Esophagus (tissue), 2 donors: Measurements from ENCODE around the gene ENTPD6. TPM values are rescaled to one million over a fixed set of nuclear protein-coding genes. Genes with fewer than 3 reads are reported as not detected.

Experiments
- H3K27ac ChIP-seq, 2 donors: one replicate each; pipeline ENCODE4 v1.5.1; 2013; ENCODE audit warnings: low read depth in 2 of 2, mild to moderate bottlenecking in 2 of 2, inconsistent platforms in 1 of 2, low read length in 1 of 2, moderate library complexity in 1 of 2
- H3K27me3 ChIP-seq, 2 donors: one replicate each; pipeline ENCODE4 v1.6.1; 2013; ENCODE audit warnings: low read length in 2 of 2, control low read depth in 1 of 2, mild to moderate bottlenecking in 1 of 2; ENCODE audit not compliant: insufficient read depth in 2 of 2, control insufficient read depth in 1 of 2
- H3K36me3 ChIP-seq, 2 donors: one replicate each; pipeline ENCODE4 v1.6.1; 2013; ENCODE audit warnings: low read length in 1 of 2; ENCODE audit not compliant: control insufficient read depth in 2 of 2, insufficient read depth in 2 of 2
- H3K4me1 ChIP-seq, 2 donors: one replicate each; pipeline ENCODE4 v1.6.1; 2013; ENCODE audit warnings: low read length in 1 of 2; ENCODE audit not compliant: control insufficient read depth in 2 of 2, insufficient read depth in 2 of 2
- H3K4me3 ChIP-seq, 2 donors: one replicate each; pipeline ENCODE4 v1.5.1; 2013; ENCODE audit warnings: low read length in 2 of 2, mild to moderate bottlenecking in 2 of 2, low read depth in 1 of 2, moderate library complexity in 1 of 2
- H3K9me3 ChIP-seq, 2 donors: one replicate each; pipeline ENCODE4 v1.6.1; 2013; ENCODE audit warnings: mild to moderate bottlenecking in 2 of 2, low read depth in 1 of 2, low read length in 1 of 2, moderate library complexity in 1 of 2; ENCODE audit not compliant: control insufficient read depth in 2 of 2, insufficient read depth in 1 of 2
- WGBS, 2 donors: extraction: QIAGEN DNeasy Blood & Tissue Kit; methylation state at CpG; one replicate each; pipeline ENCODE4 v1.1.7; 2013; 5-methylcytosine and 5-hydroxymethylcytosine counted together
- polyA plus RNA-seq, 2 donors: library from polyadenylated mRNA; stranded (reverse); fragments of 200-250 nt; gene quantifications; one replicate each; pipeline ENCODE4 v1.2.3, GENCODE V29; 2013
- donor health status: healthy with polysubstance abuse.
- donor health status: Bipolar disorder and iron deficiency.

Gene ENTPD6
- polyA plus RNA-seq, 2 donors, result 26.4 to 38.5 TPM

GRCh38 chr20:25251558-25251957, 56.0 kb downstream of the ENTPD6 start:
- H3K36me3 ChIP-seq, result peaks cover 0 to 4% of the 10 kb centered on the region in 2 donors
- H3K27ac ChIP-seq, result peak overlapping the region in 1 of 2 donors; percentile 15
- H3K4me3 ChIP-seq, result no peak overlapping the region
- WGBS, 2 donors, result 58 to 61% methylated on average over 4 of the region's 4 CpGs
- H3K27me3 ChIP-seq, result no peaks in the 10 kb centered on the region
- peaks cover 9 to 18% of the 10 kb centered on the region in 2 donors for H3K4me1 ChIP-seq
- H3K9me3 ChIP-seq, result no peaks in the 10 kb centered on the region

- WGBS, 2 donors, result 64 to 77% methylated on average over 6 of the region's 6 CpGs
- no peaks in the 10 kb centered on the region for H3K9me3 ChIP-seq
- peak overlapping the region in 1 of 2 donors; percentile 57 for H3K27ac ChIP-seq
- peaks cover 0 to 4% of the 10 kb centered on the region in 2 donors for H3K36me3 ChIP-seq
- H3K4me3 ChIP-seq, result no peak overlapping the region
- H3K4me1 ChIP-seq, result peaks cover 9 to 13% of the 10 kb centered on the region in 2 donors
- no peaks in the 10 kb centered on the region for H3K27me3 ChIP-seq
Observed at GRCh38 chr20:25252230-25252651, 56.7 kb downstream of the ENTPD6 start.

- no peak overlapping the region for H3K4me3 ChIP-seq
- no peaks in the 10 kb centered on the region for H3K27me3 ChIP-seq
- peaks cover 0 to 4% of the 10 kb centered on the region in 2 donors for H3K36me3 ChIP-seq
- WGBS, 2 donors, result 71 to 73% methylated on average over 6 of the region's 6 CpGs
- H3K4me1 ChIP-seq, result peaks cover 9 to 12% of the 10 kb centered on the region in 2 donors
- peak overlapping the region; percentile 50 to 79 for H3K27ac ChIP-seq
- H3K9me3 ChIP-seq, result no peaks in the 10 kb centered on the region
Observed at GRCh38 chr20:25252686-25253421, 57.3 kb downstream of the ENTPD6 start.

GRCh38 chr20:25253606-25254275, 58.2 kb downstream of the ENTPD6 start:
- peaks cover 9 to 14% of the 10 kb centered on the region in 2 donors for H3K4me1 ChIP-seq
- no peak overlapping the region for H3K27ac ChIP-seq

GRCh38 chr20:25254571-25254970, 59.1 kb downstream of the ENTPD6 start:
- H3K4me1 ChIP-seq, result peaks cover 9 to 14% of the 10 kb centered on the region in 2 donors
- no peaks in the 10 kb centered on the region for H3K9me3 ChIP-seq
- peak overlapping the region; percentile 90 to 91 for H3K27ac ChIP-seq
- H3K36me3 ChIP-seq, result peaks cover 0 to 4% of the 10 kb centered on the region in 2 donors
- WGBS, 2 donors, result 58 to 70% methylated on average over 5 of the region's 5 CpGs
- H3K27me3 ChIP-seq, result no peaks in the 10 kb centered on the region
- no peak overlapping the region for H3K4me3 ChIP-seq

More at GRCh38 chr20:25253606-25254275, 58.2 kb downstream of the ENTPD6 start:
- Histone ChIP-seq H3K4me3 (no peak overlapping the region), H3K27me3 (no peaks in the 10 kb centered on the region), H3K9me3 (no peaks in the 10 kb centered on the region), H3K36me3 (peaks cover 0 to 4% of the 10 kb centered on the region in 2 donors)
- 82% methylated on average over 11 of the region's 11 CpGs for WGBS, 2 donors

- WGBS, 2 donors, result 67 to 71% methylated on average over 12 of the region's 12 CpGs
- peak overlapping the region; percentile 90 to 91 for H3K27ac ChIP-seq
Observed at GRCh38 chr20:25254986-25255680, 59.6 kb downstream of the ENTPD6 start.

GRCh38 chr20:25256226-25256859, 60.8 kb downstream of the ENTPD6 start:
- 65 to 72% methylated on average over 5 of the region's 5 CpGs for WGBS, 2 donors
- peaks cover 0 to 16% of the 10 kb centered on the region in 2 donors for H3K36me3 ChIP-seq
- H3K4me3 ChIP-seq, result no peak overlapping the region
- peak overlapping the region; percentile 13 to 73 for H3K27ac ChIP-seq
- no peaks in the 10 kb centered on the region for H3K9me3 ChIP-seq
- H3K27me3 ChIP-seq, result no peaks in the 10 kb centered on the region
- H3K4me1 ChIP-seq, result peaks cover 7 to 12% of the 10 kb centered on the region in 2 donors

More at GRCh38 chr20:25254986-25255680, 59.6 kb downstream of the ENTPD6 start:
- no peaks in the 10 kb centered on the region for H3K9me3 ChIP-seq
- no peaks in the 10 kb centered on the region for H3K27me3 ChIP-seq
- H3K4me3 ChIP-seq, result peak overlapping the region in 1 of 2 donors; percentile 2
- peaks cover 9 to 12% of the 10 kb centered on the region in 2 donors for H3K4me1 ChIP-seq
- peaks cover 0 to 8% of the 10 kb centered on the region in 2 donors for H3K36me3 ChIP-seq

- 90 to 92% methylated on average over 5 of the region's 5 CpGs for WGBS, 2 donors
- H3K36me3 ChIP-seq, result peaks cover 0 to 16% of the 10 kb centered on the region in 2 donors
- no peaks in the 10 kb centered on the region for H3K9me3 ChIP-seq
- H3K4me3 ChIP-seq, result no peak overlapping the region
- H3K27me3 ChIP-seq, result no peaks in the 10 kb centered on the region
- peaks cover 7 to 9% of the 10 kb centered on the region in 2 donors for H3K4me1 ChIP-seq
- no peak overlapping the region for H3K27ac ChIP-seq
Observed at GRCh38 chr20:25257130-25257529, 61.6 kb downstream of the ENTPD6 start.
